GM21423 (cell line): Measurements from ENCODE around the gene RALBP1.

Source experiments
- ATAC-seq: cut with Tn5 transposase; IDR thresholded peaks from one replicate; pipeline ENCODE4 v1.9.1; 2021; ENCODE audit warnings: mild to moderate bottlenecking, moderate library complexity; ENCODE audit not compliant: unreplicated experiment

RALBP1 gene

DNA sequence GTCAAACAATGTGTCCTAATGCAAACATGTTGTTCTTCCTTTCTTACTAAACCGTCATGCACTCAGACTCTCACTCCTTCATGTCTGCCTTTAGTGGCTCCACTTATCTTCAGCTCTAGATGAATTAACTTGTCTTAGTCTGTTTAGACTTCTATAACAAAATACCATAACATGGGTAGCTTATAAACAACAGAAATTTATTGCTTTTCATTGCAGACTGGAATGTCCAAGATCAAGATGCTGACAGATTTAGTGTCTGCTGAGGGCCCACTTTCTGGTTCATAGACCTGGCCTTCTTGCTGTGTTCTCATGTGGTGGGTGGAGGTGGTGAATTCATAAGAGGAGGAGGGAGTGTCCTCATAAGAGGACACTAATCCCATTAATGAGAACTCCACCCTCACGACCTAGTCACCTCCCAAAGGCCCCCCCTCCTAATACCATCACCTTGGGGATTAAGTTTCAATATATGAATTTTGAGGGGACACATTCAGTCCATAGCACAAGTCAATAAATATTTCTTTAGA is 32.3 kb downstream of the RALBP1 start:
- no peak for ATAC-seq

DNA sequence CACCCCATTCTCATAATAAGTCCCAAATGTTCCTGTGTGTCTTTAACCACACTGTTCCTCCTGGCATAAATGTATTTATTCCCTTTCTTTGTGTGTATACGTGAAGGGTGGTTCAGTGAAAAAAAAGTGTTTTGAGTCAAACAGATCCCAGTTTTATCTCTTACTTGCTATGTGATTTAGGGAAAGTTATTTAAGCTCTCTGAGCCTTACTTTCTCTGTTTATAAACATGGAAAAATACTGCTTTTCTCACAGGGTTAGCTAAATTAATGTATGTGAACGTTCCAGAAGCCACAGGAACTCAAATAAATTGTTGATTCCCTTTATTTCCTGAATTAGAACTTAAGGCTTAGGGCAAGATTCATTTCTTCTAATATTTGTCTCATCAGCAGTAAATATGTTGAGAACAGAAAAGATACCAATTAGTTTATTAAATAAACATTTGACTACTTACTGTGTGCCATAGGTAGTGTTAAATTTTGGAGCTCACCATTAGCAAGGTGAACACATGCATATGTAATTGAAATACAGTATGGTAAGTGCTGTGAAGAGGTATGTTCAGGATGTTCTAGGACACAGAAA is 33.2 kb downstream of the RALBP1 start:
- ATAC-seq = no peak

DNA sequence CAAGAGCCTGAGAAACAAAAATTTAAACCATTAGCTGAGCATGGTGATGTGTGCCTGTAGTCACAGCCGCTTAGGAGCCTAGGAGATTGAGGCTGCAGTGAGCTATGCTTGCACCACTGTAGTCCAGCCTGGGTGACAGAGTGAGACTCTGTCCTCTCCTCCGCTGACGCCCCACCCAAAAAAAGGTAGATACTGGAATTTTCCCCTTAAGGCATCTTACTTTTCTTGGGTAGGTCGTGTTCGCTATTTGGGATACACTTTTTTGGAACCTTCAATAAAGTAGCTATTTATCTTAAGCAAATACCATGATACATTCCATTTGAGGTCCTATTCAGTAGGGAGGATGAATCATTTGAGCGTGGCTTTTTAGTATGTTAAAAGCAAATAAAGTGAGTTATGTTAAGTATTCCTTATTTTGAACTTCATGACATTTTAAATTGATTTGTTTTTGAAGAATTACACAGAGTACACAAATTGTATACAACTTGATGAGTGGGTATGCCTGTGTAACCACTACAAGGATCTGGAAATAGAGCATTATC is 38.7 kb downstream of the RALBP1 start:
- ATAC-seq = no peak

DNA sequence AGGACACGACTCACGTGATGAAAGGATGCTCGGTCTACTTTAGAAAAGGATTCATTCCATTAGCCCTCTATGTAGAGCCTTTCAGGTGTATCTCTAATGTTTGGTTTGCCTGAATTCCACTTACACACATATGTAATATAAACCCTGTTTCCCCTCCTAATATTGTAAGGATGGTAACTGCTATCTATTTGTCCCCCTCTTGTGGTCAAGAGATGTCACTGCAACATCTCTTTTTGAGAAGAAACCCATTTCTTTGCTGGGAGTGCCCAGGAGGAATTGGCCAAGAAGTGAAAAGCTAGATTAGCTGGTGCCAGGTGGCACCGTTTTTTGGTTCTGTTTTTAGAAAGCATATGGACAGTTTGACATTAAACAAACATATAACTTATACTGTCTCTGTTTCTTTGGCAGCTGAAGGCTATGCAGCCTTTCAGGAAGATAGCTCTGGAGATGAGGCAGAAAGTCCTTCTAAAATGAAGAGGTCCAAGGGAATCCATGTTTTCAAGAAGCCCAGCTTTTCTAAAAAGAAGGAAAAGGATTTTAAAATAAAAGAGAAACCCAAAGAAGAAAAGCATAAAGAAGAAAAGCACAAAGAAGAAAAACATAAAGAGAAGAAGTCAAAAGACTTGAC is 41.2 kb downstream of the RALBP1 start:
- no peak for ATAC-seq

DNA sequence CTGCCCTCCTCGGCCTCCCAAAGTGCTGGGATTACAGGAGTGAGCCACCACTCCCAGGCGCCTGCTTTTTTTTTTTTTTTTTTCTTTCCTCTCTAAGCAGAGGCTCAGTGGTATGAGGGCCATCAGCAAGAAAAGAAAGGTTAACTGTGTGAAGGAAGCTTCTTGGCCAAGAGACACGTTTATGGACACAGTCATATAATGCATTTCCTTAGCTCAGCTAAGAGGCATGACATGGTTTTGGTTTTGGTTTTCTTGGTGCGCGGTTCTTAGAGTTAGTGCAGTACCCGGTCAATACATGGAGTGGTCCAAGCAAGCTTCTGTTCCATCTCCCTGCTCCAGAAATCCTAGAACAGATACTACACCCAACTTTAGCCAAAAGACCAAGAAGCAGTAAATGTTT is 42.6 kb downstream of the RALBP1 start:
- ATAC-seq = no peak

DNA sequence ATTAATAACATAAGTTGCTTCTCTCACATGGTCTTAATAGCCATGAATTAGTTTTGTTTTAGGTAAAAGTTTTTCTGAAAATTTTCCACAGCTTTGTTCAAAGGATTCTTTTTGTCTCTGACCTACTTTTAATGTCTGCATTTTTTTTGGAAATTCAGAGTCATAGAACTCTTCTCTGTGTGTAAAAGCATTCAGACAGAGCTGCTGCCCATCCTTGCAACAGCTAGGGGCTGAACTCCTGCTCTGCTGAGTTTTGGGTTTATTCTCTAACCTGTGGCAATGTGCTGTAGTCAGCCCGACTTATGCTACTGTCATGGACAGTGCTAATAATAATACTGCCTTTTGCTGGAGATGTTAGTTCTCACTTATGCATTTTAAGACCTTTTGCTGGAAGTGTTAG is 44.1 kb downstream of the RALBP1 start:
- no peak for ATAC-seq

DNA sequence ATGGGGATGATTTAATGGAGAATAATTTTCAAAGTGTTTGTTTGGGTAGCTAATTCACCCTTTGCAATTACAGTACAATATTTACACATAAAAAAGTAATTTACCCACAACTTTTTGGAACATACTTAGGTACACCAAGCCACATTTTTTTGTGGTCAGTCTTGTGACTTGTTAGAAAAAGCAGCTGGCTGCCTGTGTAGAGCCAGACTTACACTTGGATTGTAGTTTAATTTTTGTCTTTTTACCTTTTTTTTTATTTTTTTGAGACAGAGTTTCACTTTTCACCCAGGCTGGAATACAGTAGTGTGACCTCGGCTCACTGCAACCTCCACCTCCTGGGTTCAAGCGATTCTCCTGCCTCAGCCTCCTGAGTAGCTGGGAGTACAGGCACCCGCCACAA is 45.4 kb downstream of the RALBP1 start:
- no peak for ATAC-seq

DNA sequence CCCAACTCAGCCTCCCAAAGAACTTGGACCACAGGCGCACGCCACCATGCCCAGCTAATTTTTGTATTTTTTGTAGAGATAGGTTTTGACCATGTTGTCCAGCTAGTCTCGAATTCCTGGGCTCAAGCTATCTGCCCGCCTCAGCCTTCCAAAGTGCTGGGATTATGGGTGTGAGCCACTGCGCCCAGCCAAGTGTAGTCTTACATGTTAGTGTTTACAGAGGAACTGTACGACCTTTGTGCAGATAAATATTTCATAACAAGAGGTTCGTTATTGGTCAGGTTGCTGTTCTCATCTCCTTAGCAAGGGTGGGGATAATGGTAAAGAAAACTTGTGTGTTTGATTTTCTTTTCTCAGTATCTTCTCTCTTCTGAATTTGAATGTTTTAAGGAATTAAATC is 46.5 kb downstream of the RALBP1 start:
- no peak for ATAC-seq

DNA sequence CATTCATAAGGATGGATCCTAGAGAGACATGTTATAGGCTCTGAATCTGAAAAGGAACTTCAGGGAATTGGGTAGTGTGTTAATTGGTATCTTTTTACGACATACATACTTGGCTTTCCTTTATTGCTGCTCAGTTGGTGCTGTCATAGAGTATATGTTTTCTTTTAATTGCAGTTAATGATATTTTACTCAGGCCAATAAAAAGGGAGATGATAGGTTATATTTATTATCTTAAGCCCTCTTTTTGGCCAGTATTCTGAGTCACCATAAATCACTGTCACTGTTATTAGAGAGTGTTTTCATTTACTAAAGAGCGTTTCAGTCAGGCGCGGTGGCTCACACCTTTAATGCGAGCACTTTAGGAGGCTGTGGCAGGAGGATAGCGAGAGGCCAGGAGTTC is 47.6 kb downstream of the RALBP1 start:
- ATAC-seq = no peak

DNA sequence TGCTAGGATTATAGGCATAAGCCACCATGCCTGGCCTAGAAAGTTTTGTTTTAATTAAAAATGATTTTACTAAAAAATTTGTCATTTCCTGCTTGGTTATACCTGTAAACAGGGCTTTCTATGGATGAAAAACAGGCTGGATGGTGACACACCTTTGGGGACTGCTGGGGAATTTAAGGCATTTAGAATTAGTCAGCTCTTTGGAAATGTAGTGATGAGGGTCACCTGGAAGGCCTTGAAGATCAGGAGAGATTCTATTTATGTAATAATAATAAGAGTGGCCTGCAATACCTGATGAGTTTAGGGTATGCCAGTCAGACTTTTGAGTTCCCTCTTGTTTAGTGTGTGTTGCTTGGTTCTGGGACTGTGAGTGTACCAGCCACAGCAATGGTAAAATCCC is 51.1 kb downstream of the RALBP1 start:
- no peak for ATAC-seq

DNA sequence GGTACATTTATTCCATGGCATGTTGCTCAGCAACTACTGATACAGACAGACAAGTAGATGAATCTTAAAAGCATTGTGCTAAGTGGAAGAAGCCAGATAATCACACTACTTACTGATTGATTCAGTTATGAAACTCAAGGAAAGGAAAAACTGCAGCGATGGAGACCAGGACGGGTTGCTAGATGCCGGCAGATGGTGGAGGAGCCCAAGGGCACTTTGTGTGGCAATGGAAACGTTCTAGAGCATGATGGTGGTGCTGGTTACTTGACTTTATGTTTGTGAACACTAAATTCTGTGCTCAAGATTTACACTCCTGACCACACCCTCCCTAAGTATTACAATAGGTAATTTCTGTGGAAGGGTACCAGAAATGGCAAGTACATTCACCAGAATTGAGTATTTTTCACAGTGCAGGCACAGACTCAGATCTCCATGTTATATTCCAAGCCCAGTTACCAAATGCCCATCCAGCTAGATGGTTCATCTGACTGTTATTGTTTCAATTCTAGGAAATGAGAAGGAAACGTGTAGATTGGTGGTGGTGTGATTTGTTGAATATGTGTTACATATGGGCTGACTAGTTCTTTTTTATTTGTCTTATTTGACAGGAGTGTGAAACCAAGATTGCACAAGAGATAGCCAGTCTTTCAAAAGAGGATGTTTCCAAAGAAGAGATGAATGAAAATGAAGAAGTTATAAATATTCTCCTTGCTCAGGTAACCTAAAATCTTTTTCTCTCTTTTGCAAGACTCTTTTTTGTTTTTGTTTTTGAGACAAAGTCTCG is 55.1 kb downstream of the RALBP1 start:
- no peak for ATAC-seq

DNA sequence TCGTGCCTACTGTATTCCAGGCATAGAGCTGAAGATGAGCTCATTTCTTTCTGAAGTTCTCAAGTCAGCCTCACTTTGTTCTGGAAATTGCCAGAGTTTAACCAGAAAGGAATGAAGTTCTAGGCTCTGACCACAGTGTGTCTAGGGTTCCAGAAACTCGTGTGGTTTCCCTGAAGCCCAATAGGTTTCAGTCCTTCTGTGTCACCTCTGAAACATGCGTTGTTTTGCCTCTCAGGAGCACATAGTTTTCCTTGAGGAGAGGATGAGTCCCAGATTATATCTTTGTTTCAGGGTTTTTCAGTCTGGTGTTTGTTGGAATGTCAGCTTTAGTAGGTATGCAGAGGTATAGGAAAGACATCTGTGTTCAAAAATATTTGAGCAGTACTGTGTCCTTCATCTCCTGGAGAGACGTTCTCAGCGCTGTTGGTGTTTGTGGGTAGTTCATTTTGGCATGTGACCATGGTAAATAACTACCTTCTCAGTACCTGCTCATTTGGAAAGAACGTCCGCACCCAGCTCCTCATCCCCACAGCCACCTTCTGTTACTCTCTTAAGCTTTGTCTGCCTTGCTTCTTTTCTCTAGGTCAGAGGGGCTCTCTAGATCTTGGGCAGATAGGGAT is 56.6 kb downstream of the RALBP1 start:
- no peak for ATAC-seq

DNA sequence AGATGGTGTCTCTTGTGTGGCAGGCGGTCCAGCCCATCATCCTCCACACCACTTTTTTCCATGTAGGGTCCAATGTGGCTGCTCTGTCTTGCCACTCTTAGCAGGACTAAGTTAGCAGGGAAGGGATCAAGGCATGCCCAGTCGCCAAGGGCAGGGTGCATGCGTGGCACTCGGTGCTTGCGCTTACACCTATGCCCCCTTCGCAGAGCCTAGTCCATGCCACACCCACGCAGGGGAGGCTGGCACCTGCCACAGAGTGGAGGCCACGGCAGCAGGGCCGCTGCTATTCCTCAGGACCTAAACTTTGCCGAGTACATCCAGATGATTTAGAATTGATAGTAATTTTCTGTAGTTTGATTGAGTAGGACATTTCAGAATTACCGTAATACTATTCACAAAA is 59.5 kb downstream of the RALBP1 start:
- no peak for ATAC-seq

DNA sequence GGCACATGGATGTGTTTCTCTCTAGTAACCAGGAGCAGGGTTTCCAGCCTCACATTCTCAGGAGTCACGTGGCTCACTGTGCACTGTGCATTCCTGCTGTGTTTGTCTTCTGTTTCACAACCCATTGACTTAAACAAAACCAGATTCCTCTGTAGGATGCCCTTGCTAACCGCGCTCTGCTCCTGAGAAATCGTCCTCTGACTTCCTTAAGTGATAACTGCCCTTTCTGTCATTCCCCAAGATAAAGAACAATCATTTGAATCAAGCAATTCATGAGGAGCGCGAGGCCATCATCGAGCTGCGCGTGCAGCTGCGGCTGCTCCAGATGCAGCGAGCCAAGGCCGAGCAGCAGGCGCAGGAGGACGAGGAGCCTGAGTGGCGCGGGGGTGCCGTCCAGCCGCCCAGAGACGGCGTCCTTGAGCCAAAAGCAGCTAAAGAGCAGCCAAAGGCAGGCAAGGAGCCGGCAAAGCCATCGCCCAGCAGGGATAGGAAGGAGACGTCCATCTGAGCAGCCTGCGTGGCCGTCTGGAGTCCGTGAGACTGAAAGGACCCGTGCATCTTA is 60.2 kb downstream of the RALBP1 start:
- no peak for ATAC-seq

DNA sequence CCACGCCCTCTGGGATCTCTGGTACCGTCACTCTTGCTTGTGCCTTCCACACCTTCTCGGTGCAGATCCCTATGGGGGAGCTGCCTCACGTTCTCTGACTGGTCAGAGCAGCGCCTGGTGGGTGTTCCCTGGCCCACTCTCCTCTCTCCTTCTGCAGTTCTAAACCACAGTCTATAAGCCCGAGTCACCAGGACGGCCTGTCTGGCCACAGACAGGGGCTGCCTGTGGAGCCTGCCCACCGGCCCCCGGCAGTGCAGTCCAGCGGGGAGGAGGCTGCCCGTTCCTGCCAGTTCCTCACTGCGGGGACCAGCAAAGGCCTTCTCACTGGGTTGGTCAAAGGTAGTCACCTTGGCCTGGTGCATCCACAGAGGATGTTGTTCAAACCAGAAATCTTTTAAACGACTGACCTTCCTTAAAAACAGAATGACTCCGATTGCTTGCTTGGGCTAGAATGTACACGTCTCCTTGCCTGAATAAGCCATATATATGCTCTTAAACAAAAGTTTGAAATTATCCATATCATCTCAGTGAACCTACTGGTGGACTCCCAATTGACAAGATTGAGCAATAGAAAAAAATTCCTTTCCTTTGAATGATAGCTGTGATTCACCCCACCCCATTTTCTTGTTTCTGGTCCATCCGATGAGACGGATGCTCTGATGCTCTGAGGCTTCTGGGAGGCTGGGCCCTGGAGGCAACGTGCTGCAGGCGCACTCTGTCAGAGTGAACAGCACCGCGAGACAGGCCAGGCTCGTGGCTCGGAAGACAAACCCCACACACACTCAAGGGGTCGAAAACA is 61.2 kb downstream of the RALBP1 start:
- ATAC-seq = no peak

DNA sequence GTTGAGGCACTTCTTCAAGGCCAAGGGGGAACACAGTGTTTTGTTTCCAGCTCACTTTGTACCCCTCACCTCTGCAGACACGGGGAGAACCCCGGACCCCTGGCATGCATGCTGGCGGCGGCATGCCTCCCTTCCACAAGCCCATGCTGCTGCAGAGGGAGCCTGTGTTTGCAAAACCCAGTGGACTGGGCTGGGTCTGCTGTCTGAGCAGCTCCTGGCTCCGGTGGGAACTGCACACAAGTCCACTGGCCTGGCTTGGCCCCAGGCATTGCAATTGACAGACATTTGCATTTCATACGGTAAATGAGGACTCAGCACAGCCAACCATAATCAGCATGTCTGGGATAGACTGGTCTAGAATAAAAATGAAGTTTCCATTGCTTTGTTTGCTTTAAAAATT is 62.4 kb downstream of the RALBP1 start:
- no peak for ATAC-seq

DNA sequence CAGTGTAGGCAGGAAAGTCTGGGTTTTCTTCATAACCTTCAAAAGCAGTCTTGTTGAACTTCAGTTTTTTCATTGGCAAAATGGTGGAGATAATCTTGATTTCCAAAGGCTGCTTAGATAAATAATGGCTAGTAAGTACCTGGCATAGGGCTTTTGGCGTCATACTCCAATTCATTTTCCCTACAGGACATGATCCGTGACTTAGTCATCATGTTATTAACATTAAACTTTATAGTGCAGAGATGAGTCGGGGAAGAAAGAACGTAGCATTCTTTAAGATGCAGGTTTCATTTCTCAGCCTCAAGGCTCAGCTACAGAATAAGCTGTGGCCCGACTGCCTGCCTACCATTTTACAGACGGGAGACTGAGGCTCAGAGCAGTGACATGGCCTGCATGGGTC is 64.0 kb downstream of the RALBP1 start:
- no peak for ATAC-seq

DNA sequence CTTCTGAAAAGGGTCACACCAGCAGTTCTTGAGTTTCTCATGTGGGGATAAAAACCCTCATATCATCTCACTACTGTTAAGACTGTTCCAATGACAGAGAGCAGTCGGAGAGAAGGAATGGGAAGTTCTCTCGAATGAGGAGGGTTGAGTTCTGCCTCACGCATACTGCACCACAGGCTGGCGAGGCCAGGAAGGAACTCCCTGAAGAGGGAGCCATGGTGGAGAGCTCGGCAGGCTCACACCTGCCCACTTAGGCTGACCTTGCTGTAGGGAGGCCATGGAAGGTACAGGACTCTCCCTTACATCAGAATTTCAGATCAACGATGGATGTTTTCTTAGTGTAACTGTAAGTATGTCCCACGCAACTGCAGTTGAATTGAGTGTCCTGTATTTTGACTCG is 64.6 kb downstream of the RALBP1 start:
- no peak for ATAC-seq

DNA sequence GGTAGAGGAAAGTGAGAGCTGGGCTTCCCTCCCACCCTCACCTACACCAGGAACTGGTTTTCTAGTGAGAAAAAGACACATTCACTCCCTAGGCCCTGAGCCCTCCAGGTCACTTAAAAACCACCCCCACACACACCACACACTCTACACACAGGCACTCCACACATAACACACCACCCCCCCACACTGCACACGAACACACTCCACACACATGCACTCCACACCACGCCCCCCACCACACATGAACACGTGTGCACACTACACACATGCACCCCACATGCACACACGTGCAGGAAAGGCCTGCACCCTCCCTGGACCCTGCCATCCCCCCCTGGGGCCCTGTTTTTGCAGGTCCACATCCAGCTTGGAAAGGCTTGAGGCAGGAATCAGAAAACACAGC is 67.6 kb downstream of the RALBP1 start:
- ATAC-seq = no peak

DNA sequence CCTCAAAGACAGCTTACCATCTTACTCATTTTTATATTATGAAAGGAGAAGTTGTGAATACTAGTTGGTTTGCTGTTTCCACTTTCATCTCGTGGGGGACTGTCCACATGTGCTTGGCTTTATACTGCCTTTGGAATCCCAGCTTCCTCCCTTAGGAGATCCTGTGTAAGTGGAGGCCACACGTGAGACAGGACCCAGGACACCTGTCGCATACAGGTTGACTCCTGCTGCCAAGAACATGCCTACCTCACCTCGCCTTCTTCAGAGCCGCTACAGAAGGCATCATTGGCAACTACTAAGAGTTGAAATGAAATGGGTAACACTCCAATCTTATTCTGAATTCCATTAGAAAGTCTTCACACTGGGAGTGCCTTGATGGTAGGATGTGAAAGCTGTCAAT is 69.7 kb downstream of the RALBP1 start:
- ATAC-seq = no peak
